Peyer's patch (tissue), 4 donors: ENCODE data around the gene PARVA. TPM values are rescaled to one million over a fixed set of nuclear protein-coding genes. Genes with fewer than 3 reads are reported as not detected.

Experiments
- DNase-seq, 3 donors: peaks; one replicate each; pipeline ENCODE4 v3.0.0-alpha.2; 2017 to 2019
- H3K27ac ChIP-seq, 4 donors: fragments of 200-600 bp; sonication (generic); one replicate each; pipeline ENCODE4 v1.5.1; 2016 to 2019
- H3K27me3 ChIP-seq, 2 donors: fragments of 200-600 bp; sonication (generic); one replicate each; pipeline ENCODE4 v1.5.1; 2019
- H3K36me3 ChIP-seq, 3 donors: fragments of 200-600 bp; sonication (generic); one replicate each; pipeline ENCODE4 v1.5.1; 2016 to 2019
- H3K4me1 ChIP-seq, 4 donors: fragments of 200-600 bp; sonication (generic); one replicate each; pipeline ENCODE4 v1.5.1; 2016 to 2019
- H3K4me3 ChIP-seq, 4 donors: fragments of 200-600 bp; sonication (generic); 1 replicate in 3 of 4; 2 replicates in 1 of 4; pipeline ENCODE4 v1.5.1; 2016 to 2019; ENCODE audit warnings: mild to moderate bottlenecking in 1 of 4
- H3K9me3 ChIP-seq, 4 donors: fragments of 200-600 bp; sonication (generic); one replicate each; pipeline ENCODE4 v1.5.1; 2016 to 2019; ENCODE audit warnings: mild to moderate bottlenecking in 1 of 4
- CTCF ChIP-seq, 6 experiments: fragments of 450-650 bp in 4 of 6; fragments of 200-600 bp in 2 of 6; sonication (generic) in 1 of 6; IDR thresholded peaks; one replicate each; pipeline ENCODE4 v1.5.1; 2017 to 2019; ENCODE audit warnings: antibody characterized with exemption in 6 of 6, mild to moderate bottlenecking in 3 of 6, moderate library complexity in 1 of 6
- POLR2A ChIP-seq, 2 donors: fragments of 450-650 bp; IDR thresholded peaks; one replicate each; pipeline ENCODE4 v1.5.1; 2017; ENCODE audit warnings: antibody characterized with exemption in 2 of 2, mild to moderate bottlenecking in 2 of 2, moderate library complexity in 2 of 2
- total RNA-seq, 4 donors: library from RNA; depleted of rRNA; stranded (reverse); fragments of >200 nt; gene quantifications; one replicate each; pipeline ENCODE4 v1.1.0, GENCODE V29; 2016

The PARVA gene
- total RNA-seq, 4 donors from 2014 or later: 13.7 to 35.5 (median 26.2) TPM

GRCh38 chr11:12543596-12544415 is 166.4 kb downstream of the PARVA start:
- Histone ChIP-seq H3K4me3 (no peak overlapping the region), H3K9me3 (no peaks in the 10 kb centered on the region), H3K4me1 (no peaks in the 10 kb centered on the region), H3K27me3 (no peaks in the 10 kb centered on the region), H3K36me3 (no peaks in the 10 kb centered on the region), H3K27ac (no peak overlapping the region)
- no peak for DNase-seq
- TF ChIP-seq POLR2A (IDR thresholded peaks at IDR 0.05) (no peak), CTCF (IDR thresholded peaks at IDR 0.05) (no peak)

- TF ChIP-seq POLR2A (IDR thresholded peaks at IDR 0.05): no peak
- TF ChIP-seq CTCF (IDR thresholded peaks at IDR 0.05): no peak
- H3K36me3 ChIP-seq: no peaks in the 10 kb centered on the region
- no peak for DNase-seq
- no peak overlapping the region for H3K27ac ChIP-seq
- no peaks in the 10 kb centered on the region for H3K27me3 ChIP-seq
- no peak overlapping the region for H3K4me3 ChIP-seq
- no peaks in the 10 kb centered on the region for H3K9me3 ChIP-seq
- H3K4me1 ChIP-seq: no peaks in the 10 kb centered on the region
Observed at GRCh38 chr11:12544986-12545775, 167.8 kb downstream of the PARVA start.

GRCh38 chr11:12546122-12546521 is 168.8 kb downstream of the PARVA start:
- Histone ChIP-seq H3K27me3 (no peaks in the 10 kb centered on the region), H3K9me3 (no peaks in the 10 kb centered on the region), H3K4me3 (no peak overlapping the region), H3K36me3 (no peaks in the 10 kb centered on the region), H3K4me1 (no peaks in the 10 kb centered on the region), H3K27ac (no peak overlapping the region)
- TF ChIP-seq POLR2A (IDR thresholded peaks at IDR 0.05) (no peak), CTCF (IDR thresholded peaks at IDR 0.05) (no peak)
- DNase-seq: no peak

- no peak overlapping the region for H3K27ac ChIP-seq
- no peaks in the 10 kb centered on the region for H3K27me3 ChIP-seq
- no peaks in the 10 kb centered on the region for H3K9me3 ChIP-seq
- H3K4me3 ChIP-seq: no peak overlapping the region
- no peak for DNase-seq
- no peaks in the 10 kb centered on the region for H3K4me1 ChIP-seq
- no peaks in the 10 kb centered on the region for H3K36me3 ChIP-seq
- TF ChIP-seq CTCF (IDR thresholded peaks at IDR 0.05) (no peak), POLR2A (IDR thresholded peaks at IDR 0.05) (no peak)
Observed at GRCh38 chr11:12546660-12547059, 169.3 kb downstream of the PARVA start.

- H3K27ac ChIP-seq: no peak overlapping the region
- no peak for DNase-seq
Observed at GRCh38 chr11:12547953-12548650, 170.7 kb downstream of the PARVA start.

More at GRCh38 chr11:12547953-12548650, 170.7 kb downstream of the PARVA start:
- TF ChIP-seq CTCF (IDR thresholded peaks at IDR 0.05) (no peak), POLR2A (IDR thresholded peaks at IDR 0.05) (no peak)
- no peak overlapping the region for H3K4me3 ChIP-seq
- no peaks in the 10 kb centered on the region for H3K9me3 ChIP-seq
- H3K27me3 ChIP-seq: no peaks in the 10 kb centered on the region
- no peaks in the 10 kb centered on the region for H3K4me1 ChIP-seq
- H3K36me3 ChIP-seq: no peaks in the 10 kb centered on the region
